Activated naive CD8-positive, alpha-beta T cell treated with anti-CD3 and anti-CD28 coated beads, Interleukin-2, amount 50 U/mL, for 24 hours (primary cell): ENCODE measurements around the gene SLC2A6.

Source experiments
- ATAC-seq: fragments of 150-1000 bp; cut with Tn5 transposase; one replicate; pipeline ENCODE4 v1.10.0; 2021
- DNase-seq: peaks from one replicate; pipeline ENCODE4 v3.0.0; 2021
- H3K27ac Mint-ChIP-seq: one replicate; pipeline ENCODE4 v1.8.0; 2021; ENCODE audit warnings: mild to moderate bottlenecking, mixed read lengths
- H3K27me3 Mint-ChIP-seq: one replicate; pipeline ENCODE4 v1.8.0; 2021; ENCODE audit warnings: mixed read lengths
- H3K36me3 Mint-ChIP-seq: one replicate; pipeline ENCODE4 v1.8.0; 2021; ENCODE audit warnings: low read depth, mixed read lengths
- H3K4me1 Mint-ChIP-seq: one replicate; pipeline ENCODE4 v1.8.0; 2021; ENCODE audit warnings: mixed read lengths
- H3K4me3 Mint-ChIP-seq: one replicate; pipeline ENCODE4 v1.8.0; 2021; ENCODE audit warnings: mild to moderate bottlenecking, moderate library complexity, mixed read lengths
- H3K9me3 Mint-ChIP-seq: one replicate; pipeline ENCODE4 v1.8.0; 2021; ENCODE audit warnings: mixed read lengths

The SLC2A6 gene

DNA sequence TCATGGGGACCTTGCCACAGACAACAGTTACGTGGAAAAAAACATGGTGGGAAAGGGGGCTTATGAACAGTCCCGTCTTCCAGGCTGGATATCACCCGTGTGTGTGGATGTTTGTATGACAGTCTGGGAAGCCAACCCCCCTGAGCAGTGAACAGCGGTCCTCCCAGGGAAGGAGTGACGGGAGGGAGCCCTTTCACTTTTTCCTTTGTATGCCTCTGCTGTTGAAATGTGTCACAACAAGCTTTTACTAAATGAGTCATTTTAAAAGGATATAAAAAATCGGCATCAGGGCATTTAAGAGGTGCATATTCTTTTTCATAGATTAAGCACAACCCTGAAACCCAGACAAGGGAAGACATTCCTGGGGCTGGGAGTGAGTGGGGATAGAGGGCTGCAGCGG, 40.8 kb upstream of the SLC2A6 start:
- Mint-ChIP-seq H3K27me3 (no peaks in the 10 kb centered on the region), H3K27ac (no peak overlapping the region), H3K4me3 (no peak overlapping the region), H3K36me3 (no peaks in the 10 kb centered on the region), H3K4me1 (no peaks in the 10 kb centered on the region), H3K9me3 (no peaks in the 10 kb centered on the region)
- ATAC-seq (no peak), DNase-seq (no peak)

DNA sequence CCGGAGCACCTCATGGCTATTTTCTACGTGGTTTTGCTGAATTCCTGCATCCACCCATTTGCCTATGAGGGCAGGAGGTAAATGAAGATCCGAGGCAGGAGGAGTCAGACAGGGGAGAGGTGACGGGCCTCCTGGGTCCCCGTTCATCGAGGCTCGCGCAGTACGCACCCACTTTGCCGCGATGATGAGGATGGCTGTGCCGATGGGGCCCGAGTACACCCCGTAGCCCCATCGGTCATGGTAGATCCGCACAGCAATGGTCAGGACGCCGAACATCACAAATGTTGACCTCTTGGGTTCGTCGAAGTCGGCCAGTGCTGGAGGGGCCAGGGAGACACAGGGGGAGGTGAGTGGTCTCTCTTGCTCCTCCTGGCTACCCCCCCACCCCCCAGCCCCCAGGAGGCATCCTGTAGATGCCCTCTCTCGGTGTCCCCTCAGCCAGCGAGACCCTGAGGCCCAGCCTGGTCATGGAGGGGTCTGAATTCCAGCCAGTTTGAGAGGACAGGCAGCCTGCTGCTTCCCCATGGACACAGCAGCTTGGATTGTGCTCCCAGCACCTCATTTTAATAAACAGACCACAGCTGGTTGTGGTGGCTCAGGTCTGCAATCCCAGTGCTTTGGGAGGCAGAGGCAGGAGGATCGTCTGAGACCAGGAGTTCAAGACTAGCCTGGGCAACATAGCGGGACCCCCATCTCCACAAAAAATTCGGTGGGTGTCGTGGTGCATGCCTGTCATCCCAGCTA, 40.0 kb upstream of the SLC2A6 start:
- H3K4me1 Mint-ChIP-seq = no peaks in the 10 kb centered on the region
- H3K9me3 Mint-ChIP-seq = no peaks in the 10 kb centered on the region
- no peaks in the 10 kb centered on the region for H3K36me3 Mint-ChIP-seq
- ATAC-seq (no peak), DNase-seq (no peak)
- H3K4me3 Mint-ChIP-seq = no peak overlapping the region
- no peaks in the 10 kb centered on the region for H3K27me3 Mint-ChIP-seq
- H3K27ac Mint-ChIP-seq = no peak overlapping the region

DNA sequence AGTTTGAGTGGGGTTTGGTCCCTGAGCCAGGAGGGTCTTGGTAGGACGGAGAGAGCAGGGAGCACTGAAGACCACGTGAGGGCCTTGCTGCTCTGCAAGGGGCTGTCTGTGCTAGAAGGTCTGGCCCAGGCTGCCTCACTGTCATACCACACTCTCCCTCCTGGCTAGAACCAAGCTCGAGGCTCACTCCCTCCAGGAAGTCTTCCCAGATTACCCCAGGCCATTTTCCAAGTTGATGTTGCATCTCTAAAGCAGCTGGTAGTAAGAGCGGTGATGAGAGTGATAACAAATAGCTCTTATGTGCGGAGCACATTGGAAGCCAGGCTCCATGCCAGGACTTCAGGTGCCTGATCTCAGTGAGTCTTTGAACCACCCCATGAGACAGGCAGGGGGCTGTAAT, 39.3 kb upstream of the SLC2A6 start:
- no peak for DNase-seq
- H3K4me1 Mint-ChIP-seq = no peaks in the 10 kb centered on the region
- ATAC-seq = no peak
- no peaks in the 10 kb centered on the region for H3K36me3 Mint-ChIP-seq
- no peaks in the 10 kb centered on the region for H3K27me3 Mint-ChIP-seq
- no peaks in the 10 kb centered on the region for H3K9me3 Mint-ChIP-seq
- H3K4me3 Mint-ChIP-seq = no peak overlapping the region
- no peak overlapping the region for H3K27ac Mint-ChIP-seq

DNA sequence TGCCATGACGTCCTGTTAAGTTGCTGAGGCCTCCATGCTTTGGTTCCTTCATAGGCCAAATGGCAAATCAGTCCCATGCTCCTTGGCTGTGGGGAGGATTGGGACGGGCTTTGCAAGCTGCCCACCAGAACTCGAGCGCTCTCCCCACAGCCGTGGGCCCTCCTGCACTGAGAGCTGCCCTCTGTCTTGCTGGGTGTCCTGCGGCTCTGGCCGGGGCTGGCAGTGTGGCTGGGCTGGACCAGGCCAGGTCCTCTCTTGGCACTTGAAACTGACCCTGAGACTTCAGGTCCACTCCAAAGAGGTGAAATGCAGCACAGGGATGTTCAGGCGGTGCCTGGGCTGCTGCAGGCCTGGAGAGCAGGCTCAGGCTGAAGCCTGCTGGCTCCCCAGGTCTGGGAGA, 38.8 kb upstream of the SLC2A6 start:
- no peaks in the 10 kb centered on the region for H3K9me3 Mint-ChIP-seq
- H3K27ac Mint-ChIP-seq = no peak overlapping the region
- no peaks in the 10 kb centered on the region for H3K4me1 Mint-ChIP-seq
- no peak for ATAC-seq
- no peak for DNase-seq
- no peak overlapping the region for H3K4me3 Mint-ChIP-seq
- no peaks in the 10 kb centered on the region for H3K36me3 Mint-ChIP-seq
- H3K27me3 Mint-ChIP-seq = no peaks in the 10 kb centered on the region

GRCh38 chr9:133516961-133517350, 38.1 kb upstream of the SLC2A6 start:
- Mint-ChIP-seq H3K4me3 (no peak overlapping the region), H3K27ac (no peak overlapping the region), H3K9me3 (no peaks in the 10 kb centered on the region), H3K27me3 (no peaks in the 10 kb centered on the region), H3K36me3 (no peaks in the 10 kb centered on the region), H3K4me1 (no peaks in the 10 kb centered on the region)
- ATAC-seq = no peak
- DNase-seq = no peak

GRCh38 chr9:133516256-133516960, 37.5 kb upstream of the SLC2A6 start:
- ATAC-seq (no peak), DNase-seq (no peak)
- no peaks in the 10 kb centered on the region for H3K27me3 Mint-ChIP-seq
- H3K4me1 Mint-ChIP-seq = no peaks in the 10 kb centered on the region
- no peak overlapping the region for H3K4me3 Mint-ChIP-seq
- H3K9me3 Mint-ChIP-seq = no peaks in the 10 kb centered on the region
- H3K36me3 Mint-ChIP-seq = no peaks in the 10 kb centered on the region
- H3K27ac Mint-ChIP-seq = no peak overlapping the region

DNA sequence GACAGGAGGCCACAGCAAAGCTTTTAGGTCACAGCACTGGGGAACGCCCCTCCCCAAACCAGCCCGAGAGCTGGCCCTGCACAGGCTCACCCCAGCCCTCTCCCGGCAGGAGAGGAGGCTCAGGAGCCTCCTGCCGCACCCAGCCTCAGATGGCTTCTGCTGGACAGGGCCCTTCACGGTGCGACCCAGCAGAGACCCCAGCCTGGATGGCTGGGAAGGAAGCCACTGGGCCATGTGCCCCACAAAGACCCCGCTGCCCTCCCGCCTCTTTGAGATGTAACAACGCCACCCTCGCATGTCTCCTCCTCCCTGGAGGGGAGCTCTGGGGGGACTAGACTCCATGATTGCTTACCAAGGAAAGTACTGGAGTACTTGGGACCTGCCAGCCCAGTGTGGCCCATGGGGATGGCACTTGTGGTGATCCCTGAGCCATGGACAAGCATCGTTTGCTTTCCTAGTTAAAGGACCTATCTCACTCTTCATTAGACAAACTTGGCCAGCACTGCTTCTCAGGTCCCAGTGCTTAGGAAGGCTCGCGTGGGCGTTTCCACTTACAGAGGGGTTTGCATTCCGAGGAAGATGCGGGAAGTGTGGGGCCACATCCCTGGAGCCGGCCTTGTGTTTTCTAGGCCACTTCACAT, 36.8 kb upstream of the SLC2A6 start:
- DNase-seq (no peak), ATAC-seq (no peak)
- Mint-ChIP-seq H3K27ac (no peak overlapping the region), H3K4me3 (no peak overlapping the region), H3K9me3 (no peaks in the 10 kb centered on the region), H3K27me3 (no peaks in the 10 kb centered on the region), H3K4me1 (no peaks in the 10 kb centered on the region), H3K36me3 (no peaks in the 10 kb centered on the region)

- Mint-ChIP-seq H3K9me3 (no peaks in the 10 kb centered on the region), H3K27me3 (no peaks in the 10 kb centered on the region), H3K4me1 (no peaks in the 10 kb centered on the region), H3K36me3 (no peaks in the 10 kb centered on the region), H3K4me3 (no peak overlapping the region), H3K27ac (no peak overlapping the region)
- ATAC-seq (no peak), DNase-seq (no peak)
These were observed 36.3 kb upstream of the SLC2A6 start for GRCh38 chr9:133515240-133515610.

- peaks cover 2% of the 10 kb centered on the region for H3K4me1 Mint-ChIP-seq
- no peak for DNase-seq
- no peaks in the 10 kb centered on the region for H3K27me3 Mint-ChIP-seq
- H3K36me3 Mint-ChIP-seq = no peaks in the 10 kb centered on the region
- H3K4me3 Mint-ChIP-seq = no peak overlapping the region
- H3K27ac Mint-ChIP-seq = no peak overlapping the region
- ATAC-seq = no peak
- H3K9me3 Mint-ChIP-seq = no peaks in the 10 kb centered on the region
These were observed 35.8 kb upstream of the SLC2A6 start for GRCh38 chr9:133514460-133515239.

GRCh38 chr9:133513214-133514100, 34.6 kb upstream of the SLC2A6 start:
- DNase-seq = no peak
- H3K4me1 Mint-ChIP-seq = peaks cover 12% of the 10 kb centered on the region

GRCh38 chr9:133512253-133513213, 33.6 kb upstream of the SLC2A6 start:
- no peaks in the 10 kb centered on the region for H3K9me3 Mint-ChIP-seq
- ATAC-seq = no peak

More at GRCh38 chr9:133513214-133514100, 34.6 kb upstream of the SLC2A6 start:
- Mint-ChIP-seq H3K9me3 (no peaks in the 10 kb centered on the region), H3K4me3 (no peak overlapping the region), H3K27me3 (no peaks in the 10 kb centered on the region), H3K27ac (no peak overlapping the region), H3K36me3 (no peaks in the 10 kb centered on the region)
- ATAC-seq = no peak

GRCh38 chr9:133511607-133512006, 32.7 kb upstream of the SLC2A6 start:
- no peak for DNase-seq
- Mint-ChIP-seq H3K27ac (no peak overlapping the region), H3K4me1 (peaks cover 15% of the 10 kb centered on the region)

More at GRCh38 chr9:133512253-133513213, 33.6 kb upstream of the SLC2A6 start:
- H3K27ac Mint-ChIP-seq = no peak overlapping the region
- no peaks in the 10 kb centered on the region for H3K27me3 Mint-ChIP-seq
- no peaks in the 10 kb centered on the region for H3K36me3 Mint-ChIP-seq
- peaks cover 15% of the 10 kb centered on the region for H3K4me1 Mint-ChIP-seq
- no peak overlapping the region for H3K4me3 Mint-ChIP-seq
- DNase-seq = no peak

GRCh38 chr9:133510926-133511505, 32.1 kb upstream of the SLC2A6 start:
- DNase-seq (no peak), ATAC-seq (no peak)
- no peaks in the 10 kb centered on the region for H3K9me3 Mint-ChIP-seq
- no peaks in the 10 kb centered on the region for H3K36me3 Mint-ChIP-seq
- peaks cover 15% of the 10 kb centered on the region for H3K4me1 Mint-ChIP-seq
- H3K4me3 Mint-ChIP-seq = no peak overlapping the region
- no peak overlapping the region for H3K27ac Mint-ChIP-seq
- H3K27me3 Mint-ChIP-seq = no peaks in the 10 kb centered on the region

More at GRCh38 chr9:133511607-133512006, 32.7 kb upstream of the SLC2A6 start:
- Mint-ChIP-seq H3K9me3 (no peaks in the 10 kb centered on the region), H3K4me3 (no peak overlapping the region), H3K36me3 (no peaks in the 10 kb centered on the region), H3K27me3 (no peaks in the 10 kb centered on the region)
- ATAC-seq = no peak
